WERI-Rb-1 (cell line): ENCODE measurements around the gene SRSF1.

Experiments used
- DNase-seq: peaks from one replicate; pipeline ENCODE4 v3.0.0-alpha.2; 2020
- H3K27ac ChIP-seq: fragments of 250-450 bp; sonication (Bioruptor Pico); 2 replicates; pipeline ENCODE4 v1.5.1; 2020; ENCODE audit warnings: mild to moderate bottlenecking, moderate library complexity
- H3K27me3 ChIP-seq: fragments of 250-450 bp; sonication (Bioruptor Pico); 2 replicates; pipeline ENCODE4 v1.5.1; 2021; ENCODE audit warnings: mild to moderate bottlenecking, low read depth, moderate library complexity; ENCODE audit not compliant: insufficient read depth, severe bottlenecking
- H3K36me3 ChIP-seq: fragments of 250-450 bp; sonication (Bioruptor Pico); 2 replicates; pipeline ENCODE4 v1.5.1; 2020; ENCODE audit warnings: mild to moderate bottlenecking, moderate library complexity
- H3K4me3 ChIP-seq: 2 replicates; pipeline ENCODE4 v1.5.1; 2011; ENCODE audit warnings: low read depth, mild to moderate bottlenecking, control low read depth, low read length
- H3K9me3 ChIP-seq: fragments of 250-450 bp; sonication (Bioruptor Pico); 2 replicates; pipeline ENCODE4 v1.5.1; 2021; ENCODE audit warnings: mild to moderate bottlenecking, moderate library complexity; ENCODE audit not compliant: severe bottlenecking
- TF ChIP-seq, protein P1 (sequence below): IDR thresholded peaks from 2 replicates; pipeline ENCODE4 v1.5.1; 2011; ENCODE audit warnings: low read depth, mild to moderate bottlenecking, control low read depth, inconsistent platforms, low read length

Gene SRSF1

DNA sequence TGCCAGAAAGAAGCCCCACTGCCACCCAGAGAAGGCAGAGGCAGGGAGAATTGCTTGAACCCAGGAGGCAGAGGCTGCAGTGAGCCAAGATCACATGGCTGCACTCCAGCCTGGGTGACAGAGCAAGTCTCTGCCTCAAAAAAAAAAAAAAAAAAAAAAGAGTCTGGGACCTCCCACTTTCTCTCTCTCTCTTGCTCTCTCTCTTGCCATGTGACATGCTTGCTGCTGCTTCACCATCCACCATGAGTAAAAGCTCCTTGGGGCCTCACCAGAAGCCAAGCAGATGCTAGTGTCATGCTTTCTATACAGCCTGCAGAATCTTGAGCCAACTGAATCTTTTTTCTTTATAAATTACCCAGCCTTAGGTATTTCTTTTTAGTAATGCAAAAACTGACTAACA is 21.5 kb upstream of the SRSF1 start:
- TF ChIP-seq, protein P1, sequence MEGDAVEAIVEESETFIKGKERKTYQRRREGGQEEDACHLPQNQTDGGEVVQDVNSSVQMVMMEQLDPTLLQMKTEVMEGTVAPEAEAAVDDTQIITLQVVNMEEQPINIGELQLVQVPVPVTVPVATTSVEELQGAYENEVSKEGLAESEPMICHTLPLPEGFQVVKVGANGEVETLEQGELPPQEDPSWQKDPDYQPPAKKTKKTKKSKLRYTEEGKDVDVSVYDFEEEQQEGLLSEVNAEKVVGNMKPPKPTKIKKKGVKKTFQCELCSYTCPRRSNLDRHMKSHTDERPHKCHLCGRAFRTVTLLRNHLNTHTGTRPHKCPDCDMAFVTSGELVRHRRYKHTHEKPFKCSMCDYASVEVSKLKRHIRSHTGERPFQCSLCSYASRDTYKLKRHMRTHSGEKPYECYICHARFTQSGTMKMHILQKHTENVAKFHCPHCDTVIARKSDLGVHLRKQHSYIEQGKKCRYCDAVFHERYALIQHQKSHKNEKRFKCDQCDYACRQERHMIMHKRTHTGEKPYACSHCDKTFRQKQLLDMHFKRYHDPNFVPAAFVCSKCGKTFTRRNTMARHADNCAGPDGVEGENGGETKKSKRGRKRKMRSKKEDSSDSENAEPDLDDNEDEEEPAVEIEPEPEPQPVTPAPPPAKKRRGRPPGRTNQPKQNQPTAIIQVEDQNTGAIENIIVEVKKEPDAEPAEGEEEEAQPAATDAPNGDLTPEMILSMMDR = no peak
- no peak overlapping the region for H3K4me3 ChIP-seq
- no peaks in the 10 kb centered on the region for H3K36me3 ChIP-seq
- H3K27me3 ChIP-seq = no peaks in the 10 kb centered on the region
- H3K27ac ChIP-seq = no peak overlapping the region
- DNase-seq = no peak
- H3K9me3 ChIP-seq = peaks cover 16% of the 10 kb centered on the region

DNA sequence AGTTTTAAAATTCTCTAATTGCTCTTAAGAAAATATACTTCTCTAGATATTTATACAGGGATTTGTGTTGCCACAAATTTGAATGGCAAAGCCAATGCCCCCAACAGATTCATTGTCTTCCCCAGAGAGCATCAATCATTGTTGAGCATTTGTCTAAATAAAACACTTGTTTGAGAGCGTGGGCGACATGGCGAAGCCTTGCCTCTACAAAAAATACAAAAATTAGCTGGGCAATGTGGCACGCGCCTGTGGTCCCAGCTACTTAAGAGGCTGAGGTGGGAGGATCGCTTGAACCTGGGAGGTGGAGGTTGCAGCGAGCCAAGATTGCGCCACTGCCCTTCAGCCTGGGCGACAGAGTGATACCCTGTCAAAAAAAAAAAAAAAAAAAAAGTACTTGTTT is 13.4 kb upstream of the SRSF1 start:
- Histone ChIP-seq H3K36me3 (no peaks in the 10 kb centered on the region), H3K27me3 (no peaks in the 10 kb centered on the region), H3K9me3 (no peaks in the 10 kb centered on the region), H3K27ac (no peak overlapping the region), H3K4me3 (no peak overlapping the region)
- no peak for DNase-seq
- TF ChIP-seq, protein P1 = no peak

DNA sequence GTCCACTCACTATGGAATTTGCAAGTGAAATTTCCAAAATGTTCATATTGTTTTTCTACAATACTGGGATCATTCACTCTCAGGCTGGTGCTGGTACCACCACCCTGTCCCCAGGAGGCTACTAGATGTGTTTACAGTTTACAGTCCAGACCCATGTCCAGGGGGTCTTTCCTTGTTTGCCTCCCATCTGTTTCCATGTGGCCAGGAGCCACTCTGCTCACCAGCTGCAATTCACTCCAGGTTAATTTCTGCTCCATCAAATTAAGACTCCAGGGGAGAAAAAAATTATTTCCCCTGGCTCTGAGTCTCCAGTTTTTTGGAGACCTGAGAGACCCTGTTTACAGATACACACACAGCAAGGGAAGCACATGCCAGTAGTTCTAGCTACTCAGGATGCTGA is 12.5 kb upstream of the SRSF1 start:
- Histone ChIP-seq H3K36me3 (no peaks in the 10 kb centered on the region), H3K4me3 (no peak overlapping the region), H3K27ac (no peak overlapping the region), H3K27me3 (no peaks in the 10 kb centered on the region), H3K9me3 (no peaks in the 10 kb centered on the region)
- TF ChIP-seq, protein P1 = no peak
- DNase-seq = no peak

DNA sequence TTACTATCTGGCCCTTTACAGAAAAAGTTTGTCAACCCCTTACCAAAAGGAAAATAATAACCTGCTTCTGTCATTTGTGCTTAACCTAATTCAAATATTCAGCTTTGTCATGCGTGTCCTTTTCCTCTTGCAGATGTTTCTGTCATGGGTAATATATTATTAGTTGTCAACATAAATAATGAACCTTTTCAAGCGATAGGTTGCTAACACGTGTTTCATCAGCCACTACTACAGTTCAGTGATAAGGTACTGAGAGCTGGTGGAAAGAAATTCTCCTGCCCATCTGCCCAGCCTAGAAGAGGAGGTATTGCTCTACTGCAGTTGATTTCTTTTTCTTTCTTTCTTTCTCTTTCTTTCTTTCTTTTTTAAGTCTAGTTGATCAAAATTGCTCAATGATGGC is 12.0 kb upstream of the SRSF1 start:
- no peak for DNase-seq
- Histone ChIP-seq H3K4me3 (no peak overlapping the region), H3K27ac (no peak overlapping the region), H3K36me3 (no peaks in the 10 kb centered on the region), H3K27me3 (no peaks in the 10 kb centered on the region), H3K9me3 (no peaks in the 10 kb centered on the region)
- TF ChIP-seq, protein P1 = no peak

DNA sequence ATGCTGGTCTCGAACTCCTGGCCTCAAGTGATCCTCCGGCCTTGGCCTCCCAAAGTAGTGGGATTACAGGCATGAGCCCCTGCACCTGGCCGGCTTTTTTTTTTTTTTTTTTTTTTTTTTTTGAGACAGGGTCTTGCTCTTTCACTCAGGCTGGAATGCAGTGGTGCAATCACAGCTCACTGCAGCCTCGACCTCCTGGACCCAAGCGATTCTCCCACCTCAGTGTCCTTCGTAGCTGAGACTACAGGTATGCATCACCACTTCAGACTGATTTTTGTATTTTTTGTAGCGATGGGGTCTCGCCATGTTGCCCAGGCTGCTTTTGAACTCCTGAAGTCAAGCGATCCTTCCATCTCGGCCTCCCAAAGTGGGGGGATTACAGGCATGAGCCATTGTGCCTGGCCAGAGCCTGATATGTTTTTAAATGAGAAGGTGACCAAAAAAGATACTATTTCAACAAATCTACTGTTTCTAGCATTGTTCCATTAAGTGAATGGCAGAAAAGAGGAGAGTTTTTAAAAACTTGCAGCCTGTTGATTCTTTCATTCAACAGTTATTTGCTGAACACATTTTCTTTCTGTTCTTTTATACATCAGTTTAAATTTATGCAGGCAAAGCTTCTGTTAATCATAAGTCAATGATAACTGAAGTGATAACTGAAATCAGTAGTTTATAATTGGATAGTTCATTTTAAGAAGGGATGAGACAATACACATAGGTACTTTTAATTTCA is 3.2 kb upstream of the SRSF1 start:
- Histone ChIP-seq H3K36me3 (peaks cover 22% of the 10 kb centered on the region), H3K27me3 (no peaks in the 10 kb centered on the region), H3K4me3 (no peak overlapping the region), H3K9me3 (peaks cover 6% of the 10 kb centered on the region), H3K27ac (no peak overlapping the region)
- TF ChIP-seq, protein P1 = no peak
- no peak for DNase-seq
